Measurements from ENCODE around the gene GRM2.

GRM2 gene

DNA sequence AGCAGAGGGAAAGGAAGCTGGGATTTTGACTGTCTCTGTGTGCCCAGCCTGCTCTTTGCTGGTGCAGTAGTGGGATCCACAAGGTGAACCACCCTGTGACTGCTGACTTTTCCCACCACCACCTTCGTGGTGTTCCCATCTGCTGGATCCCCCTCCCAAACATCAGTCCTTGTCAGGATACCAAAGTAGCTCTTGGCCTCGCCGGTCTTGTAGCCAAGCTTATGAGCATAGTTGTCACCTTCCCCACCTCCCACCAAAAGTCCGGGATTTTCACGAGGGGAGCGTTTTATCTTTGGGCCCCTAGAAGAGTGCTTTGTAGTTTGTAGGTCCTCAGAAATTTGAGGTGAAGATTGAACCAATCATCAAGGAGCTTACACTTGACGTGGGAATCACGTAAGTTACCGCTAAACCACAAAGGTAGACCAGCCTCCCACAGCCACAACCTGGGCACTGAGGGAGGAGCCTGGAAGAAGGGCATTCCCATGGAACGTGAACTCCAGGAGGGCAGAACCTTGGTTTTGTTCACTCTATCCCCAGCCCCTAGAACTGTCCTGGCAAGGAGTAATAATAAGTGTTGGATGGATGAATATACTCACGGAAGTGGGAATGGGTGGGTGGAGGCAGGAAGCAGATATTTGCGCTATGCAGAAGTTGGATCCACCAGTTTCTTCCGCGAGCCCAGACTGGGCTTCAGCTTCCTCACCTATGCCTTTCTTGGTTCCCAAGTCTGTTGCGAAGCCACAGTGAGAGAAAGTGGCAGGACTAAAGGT is 36.6 kb upstream of the GRM2 start:
- Histone ChIP-seq H3K79me2 (ENCODE audit: insufficient read depth, low read length) (peaks cover 33% of the 10 kb centered on the region), H3K4me2 (ENCODE audit: insufficient read depth, low read length) (peak overlapping the region; percentile 93), H4K20me1 (ENCODE audit: insufficient read depth, low read length) (peaks cover 18% of the 10 kb centered on the region; the same call in 1 of the 2 replicates), H3K36me3 (ENCODE audit: insufficient read depth, low read length) (peaks cover 13% of the 10 kb centered on the region), H3K27me3 (ENCODE audit: insufficient read depth, low read length, poor library complexity) (no peaks in the 10 kb centered on the region), H3K27ac (ENCODE audit: low read length) (no peak overlapping the region), H3K4me1 (ENCODE audit: insufficient read depth, low read length) (peaks cover 48% of the 10 kb centered on the region), H3K9ac (ENCODE audit: low read depth, low read length) (peak overlapping the region; percentile 97), H2AFZ (ENCODE audit: low read depth, low read length) (peak overlapping the region; percentile 91), H3K9me3 (ENCODE audit: insufficient read depth, low read length, severe bottlenecking) (no peaks in the 10 kb centered on the region), H3K4me3 (ENCODE audit: low read depth in 1 of 2, low read length in 2 of 2) (peak overlapping the region; percentile 54 to 84; a peak in 3 of 4 replicates)
- TF ChIP-seq, protein P1, sequence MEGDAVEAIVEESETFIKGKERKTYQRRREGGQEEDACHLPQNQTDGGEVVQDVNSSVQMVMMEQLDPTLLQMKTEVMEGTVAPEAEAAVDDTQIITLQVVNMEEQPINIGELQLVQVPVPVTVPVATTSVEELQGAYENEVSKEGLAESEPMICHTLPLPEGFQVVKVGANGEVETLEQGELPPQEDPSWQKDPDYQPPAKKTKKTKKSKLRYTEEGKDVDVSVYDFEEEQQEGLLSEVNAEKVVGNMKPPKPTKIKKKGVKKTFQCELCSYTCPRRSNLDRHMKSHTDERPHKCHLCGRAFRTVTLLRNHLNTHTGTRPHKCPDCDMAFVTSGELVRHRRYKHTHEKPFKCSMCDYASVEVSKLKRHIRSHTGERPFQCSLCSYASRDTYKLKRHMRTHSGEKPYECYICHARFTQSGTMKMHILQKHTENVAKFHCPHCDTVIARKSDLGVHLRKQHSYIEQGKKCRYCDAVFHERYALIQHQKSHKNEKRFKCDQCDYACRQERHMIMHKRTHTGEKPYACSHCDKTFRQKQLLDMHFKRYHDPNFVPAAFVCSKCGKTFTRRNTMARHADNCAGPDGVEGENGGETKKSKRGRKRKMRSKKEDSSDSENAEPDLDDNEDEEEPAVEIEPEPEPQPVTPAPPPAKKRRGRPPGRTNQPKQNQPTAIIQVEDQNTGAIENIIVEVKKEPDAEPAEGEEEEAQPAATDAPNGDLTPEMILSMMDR (IDR thresholded peaks at IDR 0.05; ENCODE audit: borderline replicate concordance, extremely low read depth, low read length, poor library complexity, severe bottlenecking): no peak
- TF ChIP-seq EZH2 (IDR thresholded peaks at IDR 0.05; ENCODE audit: borderline replicate concordance, low read depth, low read length, severe bottlenecking): no peak
- DNase-seq (no peak), ATAC-seq (ENCODE audit: insufficient read depth, low read depth) (no peak)

DNA sequence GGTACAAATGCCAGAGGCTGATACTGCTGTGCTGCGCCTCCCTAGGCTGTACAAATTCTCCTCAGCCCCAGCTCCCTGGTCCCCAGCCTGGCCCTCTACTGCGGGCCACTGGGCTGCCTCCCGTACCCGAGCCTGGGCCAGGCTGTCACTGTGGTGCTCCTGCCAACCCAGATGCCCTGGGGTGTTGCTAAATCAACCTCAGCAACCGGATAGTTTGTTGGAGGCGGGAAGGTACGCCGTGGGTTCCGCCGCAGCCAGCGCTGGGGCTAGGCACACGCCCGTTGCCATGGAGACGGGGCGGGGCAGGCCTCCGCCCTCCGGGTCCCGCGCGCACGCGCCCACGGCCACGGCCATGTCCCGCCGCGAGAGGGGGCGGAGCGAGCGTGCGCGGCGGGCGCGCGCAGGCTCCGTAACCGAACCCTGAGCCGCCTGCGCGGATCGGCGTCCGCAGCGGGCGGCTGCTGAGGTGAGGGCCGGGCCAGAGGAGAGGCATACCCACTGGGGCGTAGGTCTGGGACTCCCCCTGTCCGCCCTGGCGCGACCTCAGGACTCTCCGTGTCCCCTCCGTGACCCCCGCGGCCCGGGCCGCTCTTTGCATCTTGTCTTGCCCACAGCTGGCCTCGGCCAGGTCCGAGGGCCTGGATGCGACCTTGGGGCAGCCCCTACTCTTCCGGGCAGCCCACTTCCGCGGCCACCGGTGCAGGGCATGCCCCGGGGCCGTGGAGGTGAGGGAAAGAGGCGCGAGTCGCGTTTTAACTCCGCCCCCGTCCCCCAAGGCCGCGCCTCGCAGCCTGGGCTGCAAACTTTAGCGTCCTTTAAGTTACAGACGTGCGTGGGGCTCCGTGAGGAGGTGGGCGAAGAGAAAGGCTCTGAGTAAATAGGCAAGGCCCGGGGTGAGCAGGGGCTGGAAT is 35.8 kb upstream of the GRM2 start, which contains the start of gene TEX264:
TEX264 (plus strand) TSS at position 430 of the 911 bp plus-strand sequence. CDS start 3,053 bp downstream, outside the sequence.
- H3K9ac ChIP-seq (ENCODE audit: low read depth, low read length): peak within 1 kb of the TSS; percentile 97
- H3K4me1 ChIP-seq (ENCODE audit: insufficient read depth, low read length): peaks cover 48% of the 10 kb centered on the region
- peaks cover 21% of the 10 kb centered on the region for H3K36me3 ChIP-seq (ENCODE audit: insufficient read depth, low read length)
- H3K4me3 ChIP-seq (ENCODE audit: low read depth in 1 of 2, low read length in 2 of 2): peak within 1 kb of the TSS; percentile 54 to 84
- ATAC-seq (ENCODE audit: insufficient read depth, low read depth): peak; percentile 75
- H3K27ac ChIP-seq (ENCODE audit: low read length): peak within 1 kb of the TSS; percentile 92
- peaks cover 21% of the 10 kb centered on the region; the same call in 1 of the 2 replicates for H4K20me1 ChIP-seq (ENCODE audit: insufficient read depth, low read length)
- peak; percentile 90 for DNase-seq
- H3K79me2 ChIP-seq (ENCODE audit: insufficient read depth, low read length): peaks cover 39% of the 10 kb centered on the region
- no peaks in the 10 kb centered on the region for H3K27me3 ChIP-seq (ENCODE audit: insufficient read depth, low read length, poor library complexity)
- peak within 1 kb of the TSS; percentile 93 for H3K4me2 ChIP-seq (ENCODE audit: insufficient read depth, low read length)
- TF ChIP-seq EZH2 (IDR thresholded peaks at IDR 0.05; ENCODE audit: borderline replicate concordance, low read depth, low read length, severe bottlenecking): no peak
- TF ChIP-seq, protein P1 (IDR thresholded peaks at IDR 0.05; ENCODE audit: borderline replicate concordance, extremely low read depth, low read length, poor library complexity, severe bottlenecking): no peak
- H2AFZ ChIP-seq (ENCODE audit: low read depth, low read length): peak within 1 kb of the TSS; percentile 91
- no peaks in the 10 kb centered on the region for H3K9me3 ChIP-seq (ENCODE audit: insufficient read depth, low read length, severe bottlenecking)

DNA sequence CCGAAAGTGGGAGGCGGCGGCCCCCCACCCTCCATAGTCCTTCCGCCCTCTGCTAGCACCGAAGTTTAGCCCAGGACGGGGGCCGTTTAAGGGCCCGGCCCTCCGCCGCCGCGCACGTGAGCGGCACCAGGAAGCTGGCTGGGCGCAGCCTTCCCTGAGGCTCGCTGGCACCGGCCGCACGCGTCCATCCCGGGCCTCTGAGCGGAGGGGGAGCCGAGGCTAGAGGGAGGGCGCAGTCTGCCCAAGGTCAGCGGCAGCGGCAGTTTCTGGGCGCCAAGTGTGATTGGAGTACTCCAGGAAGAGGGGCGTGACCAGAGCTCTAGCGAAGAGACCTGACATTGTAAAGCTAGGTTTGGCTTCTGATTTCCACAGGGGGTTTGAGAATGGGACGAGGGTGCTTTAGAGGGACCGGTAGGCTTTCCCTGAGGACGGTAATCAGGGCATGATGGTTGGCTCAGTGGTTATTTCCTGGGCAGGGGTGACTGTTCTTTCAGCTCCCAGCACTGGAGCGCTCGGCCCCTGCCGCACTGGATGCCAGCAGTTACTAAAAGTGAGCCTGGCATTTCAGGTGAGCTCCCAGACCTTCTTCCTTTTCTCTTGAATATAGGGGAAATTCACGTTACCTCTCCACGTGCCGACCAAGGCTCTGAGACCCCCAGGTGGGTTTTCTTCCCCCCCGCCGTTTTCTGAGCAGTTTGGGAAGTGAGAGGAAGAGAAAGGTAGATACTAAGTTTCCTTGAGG is 35.0 kb upstream of the GRM2 start:
- DNase-seq (peak; percentile 68), ATAC-seq (ENCODE audit: insufficient read depth, low read depth) (peak; percentile 57)
- Histone ChIP-seq H3K27me3 (ENCODE audit: insufficient read depth, low read length, poor library complexity) (no peaks in the 10 kb centered on the region), H3K4me1 (ENCODE audit: insufficient read depth, low read length) (peaks cover 48% of the 10 kb centered on the region), H3K9me3 (ENCODE audit: insufficient read depth, low read length, severe bottlenecking) (no peaks in the 10 kb centered on the region), H3K36me3 (ENCODE audit: insufficient read depth, low read length) (peaks cover 29% of the 10 kb centered on the region), H2AFZ (ENCODE audit: low read depth, low read length) (peak overlapping the region; percentile 91), H3K27ac (ENCODE audit: low read length) (peak overlapping the region; percentile 92), H3K9ac (ENCODE audit: low read depth, low read length) (peak overlapping the region; percentile 97), H3K4me2 (ENCODE audit: insufficient read depth, low read length) (peak overlapping the region; percentile 93), H3K4me3 (ENCODE audit: low read depth in 1 of 2, low read length in 2 of 2) (peak overlapping the region; percentile 54 to 84), H3K79me2 (ENCODE audit: insufficient read depth, low read length) (peaks cover 45% of the 10 kb centered on the region), H4K20me1 (ENCODE audit: insufficient read depth, low read length) (peaks cover 29% of the 10 kb centered on the region; the same call in 1 of the 2 replicates)
- TF ChIP-seq, protein P1 (IDR thresholded peaks at IDR 0.05; ENCODE audit: borderline replicate concordance, extremely low read depth, low read length, poor library complexity, severe bottlenecking): no peak
- no peak for TF ChIP-seq EZH2 (IDR thresholded peaks at IDR 0.05; ENCODE audit: borderline replicate concordance, low read depth, low read length, severe bottlenecking)

All from DND-41 (cell line).